OCI-LY1 (cell line): Measurements from ENCODE around the gene EPB41.

ENCODE experiments used
- H2AFZ ChIP-seq: fragments of 200-600 bp; sonication (generic), shearing (Covaris generic); 2 replicates; pipeline ENCODE4 v1.6.0; 2014; ENCODE audit warnings: antibody characterized with exemption, mild to moderate bottlenecking, low read length
- H3F3A ChIP-seq: fragments of 200-600 bp; sonication (generic), shearing (Covaris generic); 2 replicates; pipeline ENCODE4 v1.6.0; 2014; ENCODE audit warnings: mild to moderate bottlenecking, antibody characterized with exemption, low read length, moderate library complexity; ENCODE audit not compliant: insufficient read depth
- H3K27ac ChIP-seq: fragments of 200-600 bp; sonication (generic); 2 replicates; pipeline ENCODE4 v1.5.1; 2014; ENCODE audit warnings: low read length, mixed run types, mild to moderate bottlenecking, low read depth; ENCODE audit not compliant: poor library complexity, severe bottlenecking
- H3K27me3 ChIP-seq: fragments of 200-600 bp; sonication (generic); 2 replicates; pipeline ENCODE4 v1.6.0; 2014; ENCODE audit warnings: antibody characterized with exemption, mild to moderate bottlenecking, low read length, moderate library complexity; ENCODE audit not compliant: insufficient read depth
- H3K36me3 ChIP-seq: fragments of 200-600 bp; sonication (generic); 2 replicates; pipeline ENCODE4 v1.6.1; 2014; ENCODE audit warnings: mild to moderate bottlenecking, antibody characterized with exemption, low read length, moderate library complexity, mixed read lengths; ENCODE audit not compliant: insufficient read depth
- H3K4me1 ChIP-seq: fragments of 200-600 bp; sonication (generic); 2 replicates; pipeline ENCODE4 v1.5.1; 2014; ENCODE audit warnings: mild to moderate bottlenecking, low read length, moderate library complexity; ENCODE audit not compliant: insufficient read depth, severe bottlenecking
- H3K4me2 ChIP-seq: fragments of 200-600 bp; sonication (generic), shearing (Covaris generic); 2 replicates; pipeline ENCODE4 v1.6.1; 2014; ENCODE audit warnings: low read length
- H3K4me3 ChIP-seq: fragments of 200-600 bp; sonication (generic); 2 replicates; pipeline ENCODE4 v1.5.1; 2014; ENCODE audit warnings: low read length, low read depth, mild to moderate bottlenecking, mixed read lengths; ENCODE audit not compliant: poor library complexity, severe bottlenecking
- H3K79me2 ChIP-seq: fragments of 200-600 bp; shearing (Covaris generic); 2 replicates; pipeline ENCODE4 v1.6.1; 2016; ENCODE audit warnings: mixed run types, low read length, mixed read lengths; ENCODE audit not compliant: insufficient read depth
- H3K9ac ChIP-seq: fragments of 200-600 bp; sonication (generic), shearing (Covaris generic); 2 replicates; pipeline ENCODE4 v1.6.1; 2014; ENCODE audit warnings: mild to moderate bottlenecking, low read length, mixed read lengths
- H3K9me2 ChIP-seq: fragments of 200-600 bp; sonication (generic), shearing (Covaris generic); 2 replicates; pipeline ENCODE4 v1.6.1; 2014; ENCODE audit warnings: low read depth, mild to moderate bottlenecking, low read length, mixed read lengths
- H3K9me3 ChIP-seq: fragments of 200-600 bp; shearing (Covaris generic); 2 replicates; pipeline ENCODE4 v1.6.1; 2014; ENCODE audit warnings: low read length, mixed read lengths
- H4K20me1 ChIP-seq: fragments of 200-600 bp; sonication (generic), shearing (Covaris generic); 2 replicates; pipeline ENCODE4 v1.6.0; 2016; ENCODE audit warnings: mild to moderate bottlenecking, low read length; ENCODE audit not compliant: insufficient read depth
- CTCF ChIP-seq: fragments of 200-600 bp; sonication (generic), shearing (Covaris generic); IDR thresholded peaks from 2 replicates; pipeline ENCODE4 v1.5.1; 2017; ENCODE audit warnings: mild to moderate bottlenecking, antibody characterized with exemption, low read length, moderate library complexity, mixed read lengths
- EZH2 ChIP-seq: fragments of 200-600 bp; sonication (generic), shearing (Covaris generic); IDR thresholded peaks from 2 replicates; pipeline ENCODE4 v1.8.0; 2017; ENCODE audit warnings: borderline replicate concordance, mixed run types, mild to moderate bottlenecking, antibody characterized with exemption, low read length, moderate library complexity, mixed read lengths

EPB41 gene

GRCh38 chr1:29136391-29136915, 222.1 kb downstream of the EPB41 start:
- TF ChIP-seq EZH2 (no peak), CTCF (no peak)
- Histone ChIP-seq H3K36me3 (no peaks in the 10 kb centered on the region), H3K27ac (no peak overlapping the region), H3K27me3 (peaks cover 3% of the 10 kb centered on the region; the same call in 1 of the 2 replicates), H3K4me2 (no peak overlapping the region), H4K20me1 (no peaks in the 10 kb centered on the region), H2AFZ (no peak overlapping the region), H3K9ac (no peak overlapping the region), H3K9me2 (no peaks in the 10 kb centered on the region), H3K9me3 (no peaks in the 10 kb centered on the region), H3K4me1 (no peaks in the 10 kb centered on the region), H3F3A (no peaks in the 10 kb centered on the region), H3K79me2 (no peaks in the 10 kb centered on the region), H3K4me3 (no peak overlapping the region)

GRCh38 chr1:29142714-29143113, 228.3 kb downstream of the EPB41 start:
- Histone ChIP-seq H3K9me2 (no peaks in the 10 kb centered on the region), H4K20me1 (no peaks in the 10 kb centered on the region), H3K4me1 (no peaks in the 10 kb centered on the region), H3K9ac (no peak overlapping the region), H3K79me2 (no peaks in the 10 kb centered on the region), H3F3A (no peaks in the 10 kb centered on the region; the same call in 1 of the 2 replicates), H2AFZ (no peak overlapping the region), H3K9me3 (no peaks in the 10 kb centered on the region), H3K4me2 (no peak overlapping the region), H3K4me3 (no peak overlapping the region), H3K27me3 (no peaks in the 10 kb centered on the region), H3K27ac (no peak overlapping the region), H3K36me3 (peaks cover 32% of the 10 kb centered on the region)
- TF ChIP-seq CTCF (no peak), EZH2 (no peak)

GRCh38 chr1:29144178-29144577, 229.8 kb downstream of the EPB41 start:
- H3K9ac ChIP-seq: no peak overlapping the region
- H3K36me3 ChIP-seq: peaks cover 47% of the 10 kb centered on the region
- no peak overlapping the region for H2AFZ ChIP-seq
- TF ChIP-seq CTCF (no peak), EZH2 (no peak)
- H3K79me2 ChIP-seq: no peaks in the 10 kb centered on the region
- no peaks in the 10 kb centered on the region for H3K27me3 ChIP-seq
- H3K9me3 ChIP-seq: no peaks in the 10 kb centered on the region
- no peaks in the 10 kb centered on the region; the same call in 1 of the 2 replicates for H3F3A ChIP-seq
- H4K20me1 ChIP-seq: no peaks in the 10 kb centered on the region
- no peak overlapping the region for H3K27ac ChIP-seq
- H3K4me1 ChIP-seq: no peaks in the 10 kb centered on the region
- H3K4me3 ChIP-seq: no peak overlapping the region
- H3K9me2 ChIP-seq: no peaks in the 10 kb centered on the region
- H3K4me2 ChIP-seq: no peak overlapping the region
